PC-9 (cell line): ENCODE measurements around the gene AP3B1.

Experiments used
- CTCF ChIP-seq: fragments of 200-600 bp; sonication (generic); conservative IDR thresholded peaks from 2 replicates; pipeline ENCODE4 v1.6.1; 2017; ENCODE audit warnings: mixed run types, antibody characterized with exemption, mild to moderate bottlenecking, moderate library complexity
- EZH2 ChIP-seq: fragments of 200-600 bp; sonication (generic); IDR thresholded peaks from 2 replicates; pipeline ENCODE4 v1.8.0; 2017; ENCODE audit warnings: antibody characterized with exemption, low read depth

- TF ChIP-seq CTCF (no peak), EZH2 (no peak)
Observed at GRCh38 chr5:78056053-78056452, 238.4 kb downstream of the AP3B1 start.
